Memory B cell (primary cell): Measurements from ENCODE around the gene PTPN14.

Source experiments
- ATAC-seq: fragments of 150-1000 bp; cut with Tn5 transposase; 2 replicates; pipeline ENCODE4 v1.10.0; 2021; ENCODE audit warnings: low read depth, mild to moderate bottlenecking, moderate library complexity
- DNase-seq, 2 donors: peaks; one replicate each; pipeline ENCODE4 v3.0.0; 2022; ENCODE audit warnings: low spot score in 2 of 2
- H3K27ac Mint-ChIP-seq: one replicate; pipeline ENCODE4 v1.8.0; 2022; ENCODE audit warnings: mild to moderate bottlenecking, moderate library complexity, mixed read lengths
- H3K27me3 Mint-ChIP-seq: one replicate; pipeline ENCODE4 v1.8.0; 2022; ENCODE audit warnings: mixed read lengths
- H3K36me3 Mint-ChIP-seq: one replicate; pipeline ENCODE4 v1.8.0; 2022; ENCODE audit warnings: mild to moderate bottlenecking, mixed read lengths
- H3K4me1 Mint-ChIP-seq: one replicate; pipeline ENCODE4 v1.8.0; 2022; ENCODE audit warnings: mixed read lengths
- H3K4me3 Mint-ChIP-seq: one replicate; pipeline ENCODE4 v1.8.0; 2022; ENCODE audit warnings: mild to moderate bottlenecking, moderate library complexity, mixed read lengths
- H3K9me3 Mint-ChIP-seq: one replicate; pipeline ENCODE4 v1.8.0; 2022; ENCODE audit warnings: mixed read lengths

Gene PTPN14

DNA sequence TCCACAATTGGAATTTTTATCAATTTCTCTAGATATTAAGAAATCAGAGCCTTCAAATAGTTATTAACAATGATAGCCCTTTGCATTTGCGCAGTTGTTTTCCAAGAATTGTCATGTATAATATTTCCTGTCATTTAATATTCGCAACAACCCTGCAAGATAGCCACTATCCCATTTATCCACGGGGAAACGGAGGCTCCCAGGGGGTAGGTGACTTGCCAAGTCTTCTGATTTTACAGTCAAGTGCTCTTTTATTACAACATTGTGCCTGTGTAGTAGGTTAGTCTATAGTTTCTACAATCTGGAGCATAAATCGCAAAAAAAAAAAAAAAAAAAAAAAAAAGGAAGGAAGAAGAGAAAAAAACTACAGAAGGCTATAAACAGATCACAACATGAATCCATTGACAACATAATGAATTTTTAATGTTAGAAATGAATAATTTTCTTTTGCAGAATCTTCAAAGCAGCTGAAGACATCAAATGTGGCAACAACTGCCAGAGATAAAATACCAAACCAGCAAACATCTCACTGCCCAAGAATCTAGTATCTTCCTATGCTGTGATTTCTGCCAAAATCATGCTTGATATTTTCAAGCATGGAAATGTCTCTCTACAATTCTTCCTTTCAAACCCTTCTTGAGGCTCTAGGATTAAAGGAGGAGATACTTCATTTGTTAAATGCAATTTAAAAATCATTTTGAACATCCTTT lies 125.5 kb downstream of the PTPN14 start:
- H3K4me1 Mint-ChIP-seq: peaks cover 8% of the 10 kb centered on the region
- H3K36me3 Mint-ChIP-seq: no peaks in the 10 kb centered on the region
- ATAC-seq (no peak), DNase-seq (no peak)
- H3K27ac Mint-ChIP-seq: no peak overlapping the region
- no peak overlapping the region for H3K4me3 Mint-ChIP-seq
- H3K27me3 Mint-ChIP-seq: peaks cover 5% of the 10 kb centered on the region
- H3K9me3 Mint-ChIP-seq: peaks cover 5% of the 10 kb centered on the region

DNA sequence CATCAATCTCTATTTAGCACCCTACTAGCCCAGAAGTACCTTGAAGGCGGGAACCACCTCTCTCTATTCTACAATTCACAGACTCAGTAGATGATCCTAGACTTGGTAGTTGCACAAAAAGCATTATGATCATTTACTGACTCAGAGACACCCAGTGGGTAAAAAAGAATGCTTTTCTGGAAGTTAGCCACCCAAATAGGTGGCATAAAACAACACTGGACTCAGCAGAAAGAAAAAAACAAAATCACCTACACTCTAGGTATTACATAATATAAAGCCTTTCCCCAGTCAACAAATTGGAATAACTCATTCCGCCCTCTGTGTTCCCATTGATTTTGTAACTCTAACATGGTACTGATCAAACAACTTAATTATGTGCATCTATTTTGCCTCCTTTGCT lies 126.3 kb downstream of the PTPN14 start:
- Mint-ChIP-seq H3K36me3 (no peaks in the 10 kb centered on the region), H3K9me3 (peaks cover 5% of the 10 kb centered on the region), H3K4me1 (peaks cover 8% of the 10 kb centered on the region), H3K27ac (no peak overlapping the region), H3K4me3 (no peak overlapping the region), H3K27me3 (peaks cover 5% of the 10 kb centered on the region)
- ATAC-seq (no peak), DNase-seq (no peak)

DNA sequence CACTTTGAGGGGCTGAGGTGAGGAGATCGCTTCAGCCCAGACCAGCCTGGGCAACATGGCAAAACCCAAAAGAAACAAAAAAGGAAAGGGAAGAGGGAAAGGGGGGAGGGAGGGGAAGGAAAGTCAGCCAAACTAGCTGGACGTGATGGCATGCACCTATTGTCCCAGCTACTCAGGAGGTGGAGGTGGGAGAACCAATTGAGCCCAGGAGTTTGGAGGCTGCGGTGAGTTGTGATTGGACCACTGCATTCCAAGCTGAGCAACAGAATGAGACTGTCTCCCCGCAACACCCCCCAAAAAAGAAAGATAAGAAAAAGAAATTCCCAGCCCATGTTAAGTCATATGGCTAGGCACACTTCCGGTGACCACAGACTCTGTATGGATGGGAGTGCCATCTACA lies 128.4 kb downstream of the PTPN14 start:
- peaks cover 7% of the 10 kb centered on the region for H3K4me1 Mint-ChIP-seq
- DNase-seq (no peak), ATAC-seq (no peak)
- no peaks in the 10 kb centered on the region for H3K36me3 Mint-ChIP-seq
- H3K9me3 Mint-ChIP-seq: peaks cover 5% of the 10 kb centered on the region
- no peak overlapping the region for H3K4me3 Mint-ChIP-seq
- no peak overlapping the region for H3K27ac Mint-ChIP-seq
- peaks cover 5% of the 10 kb centered on the region for H3K27me3 Mint-ChIP-seq

DNA sequence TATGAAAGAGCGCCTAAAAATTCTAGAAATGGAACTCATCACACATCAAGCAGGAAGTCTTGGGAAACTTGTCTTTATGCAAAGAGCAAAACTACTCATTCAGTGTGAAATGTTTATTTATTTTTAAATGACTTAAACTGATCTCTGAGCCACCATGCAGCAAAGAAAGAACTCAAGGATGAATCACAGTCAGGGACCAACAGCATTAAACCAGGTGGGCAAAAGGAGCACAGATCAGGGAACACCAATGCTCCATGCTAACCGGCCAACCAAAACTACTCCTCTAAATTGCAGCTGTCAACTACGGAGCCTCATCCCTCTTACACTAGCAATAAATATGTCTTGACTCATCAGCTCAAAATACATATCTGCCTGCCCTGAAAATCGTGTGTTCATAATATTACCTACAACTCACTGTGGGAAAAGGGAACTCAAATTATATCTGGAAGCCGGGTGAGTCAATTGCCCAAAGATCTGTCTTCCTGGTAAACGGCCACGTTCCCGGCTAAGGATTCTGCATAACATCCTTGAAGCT lies 129.2 kb downstream of the PTPN14 start:
- Mint-ChIP-seq H3K36me3 (no peaks in the 10 kb centered on the region), H3K9me3 (peaks cover 5% of the 10 kb centered on the region), H3K4me1 (no peaks in the 10 kb centered on the region), H3K4me3 (no peak overlapping the region), H3K27me3 (peaks cover 5% of the 10 kb centered on the region), H3K27ac (no peak overlapping the region)
- no peak for ATAC-seq
- no peak for DNase-seq

DNA sequence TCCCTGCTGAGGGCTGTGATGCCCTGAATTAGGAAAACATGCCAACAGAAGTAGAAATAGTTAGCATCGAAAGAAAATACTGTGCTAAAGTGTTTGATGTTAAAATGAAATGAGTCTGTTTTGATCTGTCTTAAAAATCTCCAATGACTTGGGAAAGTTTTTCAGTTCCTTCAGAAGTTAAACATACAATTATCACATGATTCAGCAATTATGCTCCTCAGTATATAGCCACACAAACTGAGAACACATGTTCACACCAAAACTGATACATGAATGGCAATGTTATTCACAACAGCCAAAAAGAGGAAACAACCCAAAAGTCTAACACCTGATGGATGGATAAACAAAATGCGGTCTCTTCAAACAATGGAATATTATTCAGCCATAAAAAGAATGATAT lies 130.6 kb downstream of the PTPN14 start:
- Mint-ChIP-seq H3K27me3 (peaks cover 5% of the 10 kb centered on the region), H3K9me3 (peaks cover 5% of the 10 kb centered on the region), H3K36me3 (no peaks in the 10 kb centered on the region), H3K27ac (no peak overlapping the region), H3K4me3 (no peak overlapping the region), H3K4me1 (no peaks in the 10 kb centered on the region)
- ATAC-seq (no peak), DNase-seq (no peak)

DNA sequence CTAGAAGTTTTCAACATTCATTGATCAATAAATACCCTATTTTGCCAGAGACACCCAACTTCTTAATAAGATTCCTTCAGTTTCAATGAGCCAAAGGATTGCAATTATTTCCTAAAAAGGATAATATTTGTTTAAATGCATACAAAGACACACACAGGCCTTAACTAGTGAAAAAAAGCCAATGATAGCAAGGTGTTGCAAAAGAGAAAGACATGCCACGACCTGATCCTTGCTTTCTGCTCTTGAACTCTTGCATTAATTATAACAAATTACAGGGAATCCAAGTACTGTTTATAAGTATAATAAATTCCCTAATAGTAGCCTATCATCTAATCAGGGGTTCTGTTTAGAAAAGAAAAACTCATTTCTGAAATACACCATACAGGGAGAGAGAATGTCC lies 131.1 kb downstream of the PTPN14 start:
- Mint-ChIP-seq H3K27ac (no peak overlapping the region), H3K36me3 (no peaks in the 10 kb centered on the region), H3K4me1 (no peaks in the 10 kb centered on the region), H3K27me3 (peaks cover 5% of the 10 kb centered on the region), H3K9me3 (peaks cover 5% of the 10 kb centered on the region), H3K4me3 (no peak overlapping the region)
- no peak for ATAC-seq
- DNase-seq: no peak

DNA sequence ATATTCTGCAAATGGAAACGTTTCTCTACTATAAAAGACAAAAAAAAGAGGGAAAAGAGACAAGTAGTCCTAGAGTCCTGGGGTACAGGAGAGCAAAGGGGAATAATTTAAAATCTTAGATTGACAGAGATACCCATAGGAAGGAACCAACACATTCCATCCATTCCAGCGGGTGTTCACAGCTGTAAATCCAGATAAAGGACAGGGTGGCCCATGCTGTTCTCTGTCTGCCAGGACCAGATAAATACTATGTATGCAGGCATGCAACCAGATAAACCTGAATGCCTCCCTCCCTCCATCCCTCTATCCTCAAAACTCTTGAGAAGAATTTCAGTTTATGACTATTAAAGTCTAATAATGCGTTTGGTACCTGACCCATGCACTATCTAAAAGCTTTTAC lies 131.8 kb downstream of the PTPN14 start:
- ATAC-seq: no peak
- Mint-ChIP-seq H3K27me3 (peaks cover 5% of the 10 kb centered on the region), H3K4me1 (no peaks in the 10 kb centered on the region), H3K4me3 (no peak overlapping the region), H3K36me3 (no peaks in the 10 kb centered on the region), H3K9me3 (peaks cover 5% of the 10 kb centered on the region), H3K27ac (no peak overlapping the region)
- no peak for DNase-seq

DNA sequence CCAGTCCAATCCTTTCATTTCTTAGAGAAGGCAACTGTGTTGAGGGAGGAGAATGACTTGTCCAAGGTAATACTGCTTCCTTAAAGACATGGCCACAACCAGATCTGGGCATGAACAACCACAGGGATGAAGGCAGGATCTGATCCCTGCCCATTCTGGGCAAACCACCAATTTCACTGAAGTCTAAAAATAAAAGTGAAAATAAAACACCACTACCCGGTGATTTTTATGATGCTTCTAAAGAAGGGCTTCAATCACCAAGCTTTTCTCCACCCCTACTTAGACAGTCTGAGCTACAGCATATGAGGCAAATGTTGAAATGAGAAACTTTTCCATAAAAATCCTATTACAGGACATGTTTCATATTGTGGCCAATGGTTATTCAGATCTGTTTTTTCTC lies 133.0 kb downstream of the PTPN14 start:
- Mint-ChIP-seq H3K27me3 (peaks cover 4% of the 10 kb centered on the region), H3K27ac (no peak overlapping the region), H3K4me3 (no peak overlapping the region), H3K36me3 (no peaks in the 10 kb centered on the region), H3K9me3 (peaks cover 5% of the 10 kb centered on the region), H3K4me1 (no peaks in the 10 kb centered on the region)
- ATAC-seq (no peak), DNase-seq (no peak)

DNA sequence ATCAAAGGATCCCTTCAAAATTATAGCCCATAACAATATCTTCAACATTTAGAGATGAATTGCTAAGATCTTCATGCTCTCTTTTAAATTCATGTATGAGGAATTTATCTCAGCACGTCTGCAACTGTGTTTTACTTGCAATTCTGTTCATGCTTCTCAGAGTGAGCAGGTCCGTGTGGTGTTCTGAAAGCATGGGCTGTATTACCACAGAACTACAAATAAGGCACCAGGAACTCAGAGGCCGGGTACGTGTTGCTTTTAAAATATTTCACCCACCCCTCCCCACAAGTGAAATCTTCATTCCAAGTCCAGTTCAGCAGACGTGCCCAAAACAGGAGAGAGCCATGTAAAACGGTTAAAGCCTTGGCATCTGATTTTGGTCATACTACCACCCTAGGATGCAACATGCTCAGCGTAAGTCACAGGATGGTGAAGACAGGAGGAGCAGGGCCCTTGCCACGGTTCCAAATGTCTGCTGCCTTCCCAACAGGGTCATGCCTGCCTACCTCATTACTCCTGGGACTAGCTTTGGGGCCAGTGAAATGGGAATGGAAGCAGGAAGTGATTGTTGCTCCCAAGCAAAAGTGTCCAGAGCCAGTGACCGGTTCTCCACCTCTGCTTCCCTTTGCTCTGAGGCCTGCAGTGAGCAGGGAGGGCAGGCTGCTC lies 133.7 kb downstream of the PTPN14 start:
- Mint-ChIP-seq H3K4me1 (no peaks in the 10 kb centered on the region), H3K9me3 (peaks cover 5% of the 10 kb centered on the region), H3K27me3 (peaks cover 4% of the 10 kb centered on the region), H3K27ac (no peak overlapping the region), H3K36me3 (no peaks in the 10 kb centered on the region), H3K4me3 (no peak overlapping the region)
- DNase-seq (no peak), ATAC-seq (no peak)

DNA sequence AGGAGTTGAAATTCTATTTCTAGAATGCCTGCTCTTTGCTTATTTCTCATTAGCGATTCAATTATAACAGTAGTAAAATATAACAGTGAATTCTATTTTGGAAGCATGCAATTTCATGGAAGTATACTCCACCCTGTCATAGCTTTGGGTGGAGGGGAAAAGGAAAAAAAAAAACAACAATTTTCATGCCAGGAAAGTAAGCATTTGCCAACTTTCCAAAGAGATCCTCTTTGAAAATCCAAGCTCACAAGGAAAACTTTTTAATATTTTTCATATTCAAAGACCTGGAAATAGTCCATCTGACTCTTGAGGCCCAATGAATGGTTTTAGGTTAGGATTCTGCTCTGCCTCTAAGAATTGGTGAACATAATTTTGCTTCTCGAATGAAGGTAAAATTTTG lies 134.5 kb downstream of the PTPN14 start:
- H3K36me3 Mint-ChIP-seq: no peaks in the 10 kb centered on the region
- no peak for DNase-seq
- H3K27ac Mint-ChIP-seq: no peak overlapping the region
- H3K27me3 Mint-ChIP-seq: peaks cover 4% of the 10 kb centered on the region
- H3K9me3 Mint-ChIP-seq: peaks cover 5% of the 10 kb centered on the region
- H3K4me3 Mint-ChIP-seq: no peak overlapping the region
- ATAC-seq: no peak
- no peaks in the 10 kb centered on the region for H3K4me1 Mint-ChIP-seq

DNA sequence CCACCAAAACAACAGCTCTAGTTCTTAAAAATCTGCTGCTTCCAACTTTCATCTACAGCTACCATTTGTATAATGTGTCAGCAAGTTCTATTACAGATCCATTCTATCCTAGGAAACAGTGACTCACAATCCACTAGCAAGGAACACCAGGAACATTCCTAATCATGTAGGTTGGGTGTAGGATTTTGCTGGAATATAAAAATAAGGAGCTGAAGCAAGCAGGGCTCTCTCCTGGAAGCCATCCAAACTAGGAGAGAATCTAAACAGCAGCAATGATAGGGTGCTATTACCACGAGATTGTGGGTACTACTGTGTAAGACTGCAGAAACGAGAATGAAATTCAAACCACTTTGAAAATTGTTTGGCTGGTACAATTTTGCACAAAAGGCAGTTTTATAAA lies 135.0 kb downstream of the PTPN14 start:
- ATAC-seq: no peak
- H3K36me3 Mint-ChIP-seq: no peaks in the 10 kb centered on the region
- H3K27me3 Mint-ChIP-seq: no peaks in the 10 kb centered on the region

DNA sequence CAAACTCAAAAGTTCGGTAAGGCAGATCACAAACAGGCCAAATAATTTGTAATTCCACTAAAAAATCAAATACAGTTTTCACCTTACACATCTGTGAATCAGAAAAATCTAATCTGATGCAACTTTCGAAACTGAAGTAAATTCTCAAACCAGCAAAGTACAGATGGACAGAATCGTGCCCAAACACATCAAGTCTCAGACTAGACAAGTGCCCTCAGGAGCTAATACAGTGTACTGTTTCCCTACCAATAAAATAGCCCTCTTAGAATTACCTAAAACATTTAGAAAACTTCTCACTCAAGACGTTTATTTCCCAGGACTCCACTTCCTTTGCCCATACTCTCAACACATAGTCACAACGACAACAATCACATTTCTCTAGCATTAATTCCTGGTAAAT lies 136.3 kb downstream of the PTPN14 start:
- no peaks in the 10 kb centered on the region for H3K36me3 Mint-ChIP-seq
- no peak overlapping the region for H3K27ac Mint-ChIP-seq
- H3K4me1 Mint-ChIP-seq: no peaks in the 10 kb centered on the region
- H3K27me3 Mint-ChIP-seq: no peaks in the 10 kb centered on the region
- no peak for DNase-seq
- no peaks in the 10 kb centered on the region for H3K9me3 Mint-ChIP-seq
- no peak for ATAC-seq
- H3K4me3 Mint-ChIP-seq: no peak overlapping the region

More for the DNA sequence above, 135.0 kb downstream of the PTPN14 start:
- no peak overlapping the region for H3K4me3 Mint-ChIP-seq
- DNase-seq: no peak
- no peaks in the 10 kb centered on the region for H3K4me1 Mint-ChIP-seq
- peaks cover 1% of the 10 kb centered on the region for H3K9me3 Mint-ChIP-seq
- H3K27ac Mint-ChIP-seq: no peak overlapping the region

DNA sequence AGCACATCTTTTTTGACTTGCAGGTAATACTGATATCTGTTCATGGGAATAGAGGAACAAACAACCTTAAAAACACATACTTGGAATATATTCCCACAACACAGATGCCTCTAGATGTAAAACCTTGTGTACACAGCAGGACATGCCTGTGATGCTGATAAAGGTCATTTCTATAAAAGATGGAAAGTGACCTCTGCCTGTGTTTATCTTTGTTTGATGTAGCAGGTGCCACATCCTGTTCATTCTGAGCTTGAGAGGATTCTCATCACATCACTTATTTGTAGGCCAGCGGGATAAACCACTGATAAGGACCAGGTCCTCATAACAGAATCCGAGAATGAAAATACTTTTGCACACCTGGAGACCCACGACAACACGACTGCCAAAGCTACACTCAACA lies 136.7 kb downstream of the PTPN14 start:
- Mint-ChIP-seq H3K9me3 (no peaks in the 10 kb centered on the region), H3K27me3 (no peaks in the 10 kb centered on the region), H3K36me3 (no peaks in the 10 kb centered on the region), H3K4me1 (no peaks in the 10 kb centered on the region), H3K4me3 (no peak overlapping the region), H3K27ac (no peak overlapping the region)
- ATAC-seq: no peak
- no peak for DNase-seq

DNA sequence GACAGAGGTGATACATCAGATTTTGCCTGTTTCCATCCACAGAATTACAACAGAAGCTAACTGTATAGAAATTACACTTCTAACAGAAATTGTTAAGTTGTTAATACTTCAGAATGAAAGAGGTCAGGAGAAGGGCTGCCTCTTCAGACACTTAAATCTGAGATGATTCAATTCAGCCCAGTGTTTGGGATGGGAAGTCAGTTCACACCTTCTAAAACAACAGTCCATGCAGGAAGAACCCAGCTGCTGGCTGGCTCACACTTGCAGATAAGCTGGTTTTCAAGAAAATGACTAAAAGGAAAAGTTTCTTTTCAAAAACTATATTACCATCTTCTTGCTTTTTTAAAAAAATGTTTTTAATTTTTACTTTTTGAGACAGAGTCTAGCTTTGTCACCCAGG lies 138.1 kb downstream of the PTPN14 start:
- ATAC-seq (no peak), DNase-seq (no peak)
- Mint-ChIP-seq H3K27me3 (no peaks in the 10 kb centered on the region), H3K36me3 (no peaks in the 10 kb centered on the region), H3K4me1 (no peaks in the 10 kb centered on the region), H3K4me3 (no peak overlapping the region), H3K9me3 (no peaks in the 10 kb centered on the region), H3K27ac (no peak overlapping the region)
